Ammon's horn (tissue), 1 donor: ENCODE data around the gene NEDD9.

ENCODE experiments used
- DNase-seq: peaks from one replicate; pipeline ENCODE4 v3.0.0-alpha.2; 2016; ENCODE audit warnings: low spot score

NEDD9 gene

DNA sequence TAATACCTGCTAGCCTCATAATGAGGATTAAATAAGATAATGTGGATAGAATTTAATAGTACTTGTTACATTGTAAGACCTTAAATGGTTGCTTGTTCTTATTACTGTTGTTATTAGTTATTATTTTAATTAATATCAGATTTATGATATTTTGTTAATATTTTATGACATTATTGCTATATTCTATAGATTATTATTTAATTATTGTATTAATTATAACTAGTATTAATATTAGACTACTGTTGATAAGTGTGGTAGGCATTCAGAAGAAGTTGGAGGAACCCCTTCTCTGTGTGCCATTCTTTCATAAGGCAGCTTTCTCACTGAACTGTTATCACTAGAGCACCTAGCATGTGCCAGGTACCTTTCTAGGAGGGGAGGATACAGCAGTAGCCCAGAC is 2.6 kb upstream of the NEDD9 start:
- DNase-seq, result no peak

DNA sequence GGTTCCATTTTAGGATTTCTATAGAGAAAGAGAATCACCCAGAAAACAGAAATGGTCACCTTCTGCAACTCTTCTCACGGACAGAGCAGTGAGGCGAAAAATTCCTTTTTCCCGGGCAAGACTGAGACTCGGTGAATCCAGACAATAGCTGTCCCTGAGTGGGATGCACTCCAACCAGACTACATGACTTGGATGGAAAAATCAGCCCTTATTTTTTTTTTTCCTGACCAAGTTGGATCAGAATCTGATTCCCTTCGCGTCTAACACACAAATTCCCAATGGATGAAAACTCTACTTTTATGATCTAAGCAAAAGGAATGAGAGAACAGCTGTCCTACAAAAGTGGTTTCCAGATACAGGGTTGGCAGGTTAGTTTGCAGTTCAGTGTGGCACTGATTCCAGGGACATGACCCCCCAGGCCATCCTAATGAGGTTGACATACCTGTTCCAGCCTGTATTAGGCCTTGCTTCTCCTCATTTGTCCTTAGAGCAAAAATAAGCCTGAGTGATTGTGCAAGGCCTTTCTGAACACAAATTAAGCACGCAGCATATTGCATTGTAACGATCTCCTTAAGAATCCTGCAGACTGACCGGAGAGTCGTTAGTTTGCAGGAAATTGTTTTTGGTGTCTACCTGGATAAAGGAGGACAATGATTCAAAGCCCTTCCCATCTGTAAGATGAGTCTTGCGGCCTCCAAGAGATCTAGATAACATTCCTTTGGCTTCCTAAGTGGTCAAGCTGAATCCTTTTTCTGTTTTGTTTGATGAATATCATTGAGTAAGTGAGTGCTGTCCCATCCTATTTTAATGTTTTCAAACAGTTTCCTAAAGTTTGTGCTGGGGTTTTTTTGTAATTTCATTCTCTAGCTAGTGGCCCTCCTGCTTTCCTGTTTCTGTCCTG is 1.5 kb upstream of the NEDD9 start:
- no peak for DNase-seq

DNA sequence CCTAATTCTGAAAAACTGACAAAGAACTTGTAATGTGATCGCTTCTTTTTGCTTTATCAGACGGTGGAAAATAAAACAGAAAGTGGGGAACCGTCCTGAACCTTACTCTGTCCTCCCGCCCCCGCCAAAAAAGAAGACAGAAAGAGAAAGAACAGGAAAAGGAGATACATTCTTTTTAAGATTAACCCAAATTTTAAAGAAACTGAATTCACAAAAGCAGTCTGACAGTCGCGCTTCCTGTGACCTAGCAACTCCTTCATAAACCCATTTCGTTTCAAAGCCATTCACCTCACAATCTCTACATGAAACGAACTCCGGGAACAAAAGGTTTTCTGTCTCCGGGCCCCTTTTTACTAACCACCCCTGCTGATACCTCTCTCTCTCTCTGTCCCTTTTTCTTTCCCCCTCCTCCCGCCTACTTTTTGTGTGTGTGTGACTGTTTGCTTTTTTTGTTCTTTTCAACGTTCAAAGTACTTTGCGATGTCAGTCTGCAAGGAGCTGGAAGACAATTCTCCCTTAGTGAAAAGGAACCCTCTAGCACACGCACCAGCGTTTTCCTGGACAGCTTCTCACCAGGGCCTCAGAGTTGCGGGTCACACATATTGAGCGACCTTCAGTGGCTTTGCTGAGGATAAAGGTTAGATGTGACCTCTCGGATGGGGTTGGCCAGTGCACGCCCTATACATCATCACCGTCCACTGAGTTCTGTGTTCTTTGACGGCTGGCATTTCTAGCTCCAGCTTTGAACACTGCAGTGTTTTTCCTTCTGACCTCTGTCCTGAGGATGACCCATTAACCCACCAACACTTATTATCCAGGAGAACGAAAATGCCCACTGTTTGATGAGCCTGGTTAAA is 530 bp upstream of the NEDD9 start:
- no peak for DNase-seq

DNA sequence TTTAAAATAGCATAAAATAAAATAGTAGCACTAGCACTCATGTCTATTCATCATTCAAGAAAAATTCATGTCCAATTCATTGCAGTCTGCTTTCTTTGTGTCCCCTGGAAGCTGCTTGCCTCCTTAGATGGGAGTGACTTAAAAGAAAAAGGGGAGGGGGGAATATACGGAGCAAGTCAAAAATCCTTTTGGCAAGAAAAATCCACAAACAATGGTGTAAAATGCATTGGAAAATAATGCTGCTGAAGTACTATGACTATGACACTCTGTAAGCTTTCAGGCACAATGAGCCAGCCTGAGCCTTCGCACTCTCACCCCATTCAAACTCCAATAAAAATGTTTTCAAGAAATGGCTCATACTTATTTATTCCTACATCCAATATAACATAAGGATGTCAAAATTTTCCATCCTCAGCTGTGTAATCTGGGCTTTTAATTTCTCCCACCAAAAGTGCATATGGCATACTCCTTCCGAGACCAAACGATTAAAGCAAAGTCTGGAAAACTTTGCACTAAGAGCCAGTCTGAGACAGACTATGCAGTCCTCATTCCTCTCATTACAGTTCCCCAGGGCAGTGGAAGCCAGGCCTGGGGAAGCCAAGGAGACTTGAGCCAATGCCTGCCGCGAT is 790 bp downstream of the NEDD9 start:
- peak; percentile 78 for DNase-seq

DNA sequence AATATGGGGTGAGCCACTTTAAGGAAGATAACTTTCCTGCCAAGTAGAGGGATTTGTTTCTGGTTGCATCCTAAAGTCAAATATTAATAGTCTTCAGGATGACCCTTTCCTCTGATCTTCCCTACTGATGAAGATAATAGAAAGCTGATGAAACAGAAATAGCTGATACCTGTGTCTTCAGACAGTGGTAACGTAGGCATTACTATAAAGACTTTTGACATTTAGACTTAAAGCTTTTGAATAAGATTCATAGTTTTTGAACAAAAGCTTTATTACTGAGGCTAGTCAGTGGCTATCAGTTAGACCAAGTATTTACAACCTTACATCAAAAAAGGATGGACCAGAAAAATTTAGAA is 1.4 kb downstream of the NEDD9 start:
- no peak for DNase-seq

DNA sequence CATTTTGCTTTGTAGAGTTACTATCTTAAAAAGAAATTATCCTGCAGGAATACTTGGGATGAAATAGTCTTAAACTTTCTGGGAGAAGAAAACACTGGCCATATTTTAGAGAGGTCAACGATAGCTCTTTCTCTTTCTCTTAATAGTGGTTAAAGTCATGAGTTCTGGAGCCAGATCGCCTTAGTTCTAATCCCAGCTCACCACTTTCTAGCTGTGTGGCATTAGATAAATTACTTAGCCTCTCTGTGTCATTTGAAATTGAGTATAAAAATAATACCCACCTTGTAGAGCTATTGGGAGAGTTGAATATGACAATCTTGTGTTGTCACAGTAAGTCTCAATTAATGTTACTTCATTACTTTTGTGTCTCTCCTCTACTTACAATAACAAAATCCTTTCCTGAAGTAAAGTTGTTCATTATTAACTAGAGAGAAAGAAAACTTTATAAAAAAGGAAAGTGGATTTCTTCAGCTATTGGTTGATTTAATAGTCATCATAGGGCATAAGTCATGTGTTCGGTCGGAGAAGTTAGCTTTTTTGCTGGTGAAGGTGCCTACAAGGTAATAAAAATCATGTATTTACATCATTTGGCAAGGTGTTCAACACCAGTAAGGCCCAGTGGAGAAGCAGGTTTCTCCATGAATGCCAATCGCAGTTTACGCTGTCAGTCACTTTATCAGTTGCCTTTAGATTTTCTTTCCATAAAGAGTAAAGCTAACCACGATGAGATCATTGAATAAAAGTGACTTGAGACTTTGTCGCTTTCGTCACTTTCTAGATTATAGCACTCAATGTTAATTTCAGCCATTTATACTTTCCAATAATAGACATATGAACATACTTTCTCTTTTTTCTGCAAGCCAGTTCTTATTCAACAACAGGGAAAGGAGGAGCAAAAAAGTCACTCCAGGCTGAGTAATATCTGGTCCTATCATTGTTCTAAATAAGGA is 2.0 kb downstream of the NEDD9 start:
- no peak for DNase-seq

DNA sequence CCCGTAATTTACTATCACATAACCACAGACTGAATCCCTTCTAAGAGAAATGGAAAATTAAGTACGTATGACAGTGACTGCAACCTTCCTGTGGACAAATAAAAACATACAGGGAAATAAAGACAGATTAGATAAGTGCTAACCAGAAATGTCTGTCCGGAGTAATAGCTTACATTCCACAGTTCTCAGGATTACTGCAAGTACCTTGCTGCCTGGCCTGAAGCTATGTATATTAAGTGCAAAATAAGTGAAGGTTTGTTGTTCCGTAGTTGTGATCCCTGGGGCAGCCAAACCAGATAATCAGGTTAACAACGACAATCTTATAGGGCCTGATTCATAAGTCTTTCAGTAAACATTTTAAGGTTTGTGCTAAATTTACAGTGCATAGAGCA is 2.8 kb downstream of the NEDD9 start:
- no peak for DNase-seq

DNA sequence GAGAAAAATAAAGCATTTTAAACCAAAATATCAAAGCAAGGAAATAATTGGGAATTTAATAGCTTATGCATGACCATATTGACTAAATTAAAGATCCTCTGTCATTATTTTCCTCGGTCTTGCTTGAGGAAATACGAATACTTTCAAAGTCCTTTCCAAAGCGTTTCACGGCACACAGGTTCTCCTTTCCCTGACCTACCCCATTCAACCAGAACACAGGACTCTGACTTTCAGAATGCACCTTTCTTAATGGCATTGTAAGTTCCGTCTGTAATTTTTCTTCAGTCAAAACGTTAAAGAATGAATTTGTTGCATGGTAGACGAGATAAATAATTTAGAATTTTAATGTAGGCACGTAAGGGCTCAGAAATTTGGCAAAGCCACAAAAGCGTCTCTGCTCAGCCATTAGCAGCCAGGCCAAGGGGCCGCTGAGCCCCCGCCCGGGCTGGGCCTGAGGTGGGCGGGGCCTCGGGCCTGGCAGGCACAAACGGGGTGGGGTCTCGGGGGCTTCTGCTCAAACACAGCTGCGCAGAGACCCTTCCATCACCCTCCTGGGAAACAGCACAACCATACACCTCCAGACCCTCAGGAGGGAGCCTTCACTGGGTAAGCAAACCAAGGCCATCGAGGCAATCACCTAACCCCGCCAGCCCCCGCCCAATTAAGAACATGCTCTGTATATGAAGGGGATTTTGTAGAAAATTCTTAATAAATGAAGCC is 3.4 kb downstream of the NEDD9 start:
- no peak for DNase-seq

DNA sequence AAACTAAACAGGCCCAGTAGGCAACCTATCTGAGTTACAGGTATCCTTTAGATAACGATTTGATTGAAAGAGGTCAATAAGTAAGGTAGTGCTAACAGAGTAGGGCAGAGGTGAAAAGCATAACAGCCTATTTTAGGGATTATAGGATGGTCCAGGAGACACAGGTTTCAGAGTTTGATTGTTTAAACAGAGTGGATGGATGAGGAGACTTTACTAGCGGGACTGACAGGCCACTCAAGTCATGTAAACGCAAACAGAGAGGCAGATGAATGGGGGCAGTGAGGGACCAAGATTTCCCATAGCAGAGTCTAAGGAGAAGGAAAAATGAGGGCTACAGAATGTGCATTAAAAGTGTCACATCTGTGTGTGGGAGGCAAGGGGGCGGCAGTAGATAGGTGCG is 4.8 kb downstream of the NEDD9 start:
- DNase-seq, result no peak

DNA sequence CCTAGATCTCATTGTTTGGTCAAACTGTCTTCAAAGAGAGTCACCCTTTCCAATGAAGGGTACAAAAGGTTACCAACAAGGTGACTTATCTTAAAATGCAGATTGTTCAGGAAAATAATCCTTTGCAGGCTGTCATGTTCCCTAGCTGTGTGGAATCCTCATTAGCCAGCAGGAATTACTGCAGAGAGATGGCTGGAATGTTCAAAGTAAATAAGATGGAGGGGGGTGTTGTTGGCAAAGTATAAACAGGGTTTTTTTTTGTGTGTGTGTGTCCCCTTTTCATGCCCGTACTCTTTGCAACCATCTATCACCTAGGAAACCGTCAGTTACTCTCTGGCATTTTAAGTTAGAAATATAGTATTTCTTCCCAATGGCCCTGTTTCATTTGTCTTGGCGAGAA is 6.5 kb downstream of the NEDD9 start:
- DNase-seq, result no peak

DNA sequence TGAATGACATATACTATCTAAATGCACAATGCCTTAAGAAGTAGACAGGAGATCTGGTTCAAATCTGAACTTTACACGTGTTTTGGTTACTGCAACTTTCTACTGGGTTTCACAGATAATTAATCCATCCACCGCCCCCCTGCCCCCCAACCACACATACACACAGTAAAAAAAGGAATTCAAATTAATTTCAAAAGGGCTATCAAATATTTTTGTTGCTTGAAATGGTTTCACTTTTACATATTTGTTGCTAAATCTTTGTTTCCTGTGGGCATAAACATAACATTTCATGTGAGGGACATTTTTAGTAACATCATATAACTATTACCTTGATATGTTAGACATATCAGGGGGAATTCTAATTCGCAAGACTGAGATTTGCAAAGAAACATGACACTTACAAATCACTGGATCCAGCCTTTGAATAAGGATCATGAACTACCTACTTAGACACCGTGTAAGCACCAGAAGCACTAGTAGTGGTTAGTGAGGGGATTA is 7.5 kb downstream of the NEDD9 start:
- no peak for DNase-seq

DNA sequence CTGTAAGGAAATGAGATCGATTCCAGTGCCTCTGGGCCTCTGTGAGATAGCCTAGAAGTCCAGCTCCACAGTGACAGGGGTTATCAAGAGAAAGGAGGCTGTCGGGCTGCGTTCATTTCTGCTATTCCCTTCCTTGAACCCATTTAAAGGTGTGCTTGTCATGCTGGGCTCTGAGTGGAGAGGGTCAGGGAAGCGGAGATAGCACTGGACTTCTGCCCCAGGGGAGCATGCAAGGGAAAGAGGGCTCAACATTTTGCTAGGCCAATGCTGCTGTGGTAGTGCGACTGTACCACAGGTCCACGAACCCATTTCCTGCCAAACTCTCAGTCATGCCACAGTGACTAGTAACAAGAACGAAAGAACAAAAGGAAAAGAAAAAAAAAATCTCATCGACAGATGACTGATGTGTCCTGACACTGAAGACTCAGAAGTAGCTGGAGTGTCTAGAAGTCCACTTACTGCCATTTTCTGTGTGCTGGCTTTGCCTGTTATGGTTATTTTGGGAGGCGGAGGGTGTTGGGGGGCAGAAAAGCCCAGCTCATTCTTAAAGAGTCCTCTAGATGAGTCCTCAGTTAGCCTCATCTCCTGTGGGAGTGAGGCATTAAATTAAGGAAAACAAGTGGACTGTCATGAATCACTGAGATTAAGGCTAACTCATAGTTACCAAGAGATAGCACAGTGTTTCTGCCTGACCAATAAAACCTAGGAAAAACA is 8.1 kb downstream of the NEDD9 start:
- DNase-seq, result no peak

DNA sequence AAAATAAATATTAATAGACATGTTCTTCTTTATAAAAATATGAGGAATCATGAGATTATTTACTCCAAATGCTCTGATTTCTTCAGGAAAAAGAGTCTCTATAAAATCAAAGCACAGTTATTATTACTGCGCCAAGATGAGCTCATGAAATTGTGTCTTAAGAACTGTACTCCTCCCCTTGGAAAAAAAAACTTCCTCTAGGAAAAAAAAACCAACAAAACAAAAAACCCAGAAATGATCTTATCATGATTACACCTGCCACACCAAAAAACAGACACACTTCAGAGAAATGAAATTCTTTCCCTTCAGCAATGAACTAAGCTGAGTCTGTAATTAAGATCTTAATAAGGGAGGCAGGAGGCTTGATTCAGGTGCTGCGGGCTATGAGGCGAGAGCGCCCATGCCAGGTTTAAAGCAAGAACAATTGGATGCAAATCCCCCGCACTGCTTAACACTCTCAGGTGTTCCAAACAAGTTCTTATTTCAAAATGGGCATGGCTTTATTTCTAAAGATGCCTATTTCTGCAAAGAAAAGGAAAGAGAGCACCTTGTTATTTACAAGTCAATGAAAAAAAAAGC is 9.1 kb downstream of the NEDD9 start:
- no peak for DNase-seq

DNA sequence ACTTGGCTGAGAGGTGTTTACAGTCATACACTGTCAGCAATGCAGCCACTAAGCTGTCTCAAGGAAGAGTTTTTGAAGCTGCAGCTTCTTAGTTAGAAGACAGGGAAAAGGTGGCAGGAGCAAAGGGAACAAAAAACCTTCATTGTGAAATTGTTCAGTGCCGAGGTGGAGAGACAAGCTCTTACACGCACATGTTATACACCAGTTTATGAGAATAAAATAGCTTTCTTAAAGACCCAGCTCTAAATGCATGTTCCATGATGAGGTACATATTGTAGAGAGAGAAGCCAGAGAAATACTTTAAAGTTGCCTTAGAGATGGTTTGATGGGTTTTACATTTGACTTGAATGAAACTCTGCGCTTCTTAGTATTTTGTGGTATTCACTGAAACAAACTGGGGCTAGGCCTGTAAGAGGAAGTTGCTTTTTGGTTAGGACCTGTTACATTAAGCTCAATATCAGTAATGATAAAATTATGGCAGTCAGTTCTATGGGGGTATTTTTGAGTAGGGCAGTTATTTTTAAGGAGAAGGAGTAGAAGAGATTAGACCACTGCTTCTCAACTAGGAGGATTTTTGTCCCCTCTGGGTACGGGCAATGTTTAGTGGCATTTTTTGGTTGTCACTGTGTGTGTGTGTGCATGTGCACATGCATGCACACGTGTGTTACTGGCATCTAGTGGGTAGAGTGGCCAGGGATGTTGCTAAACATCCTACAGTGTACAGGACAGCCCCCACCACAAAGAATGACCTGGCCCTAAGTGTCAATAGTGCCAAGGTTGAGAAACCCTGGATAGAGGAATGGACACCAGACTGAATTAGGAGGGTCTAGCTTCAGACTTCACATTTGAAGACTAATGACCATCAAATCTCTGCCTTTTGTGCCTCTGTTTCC is 9.8 kb downstream of the NEDD9 start:
- no peak for DNase-seq

DNA sequence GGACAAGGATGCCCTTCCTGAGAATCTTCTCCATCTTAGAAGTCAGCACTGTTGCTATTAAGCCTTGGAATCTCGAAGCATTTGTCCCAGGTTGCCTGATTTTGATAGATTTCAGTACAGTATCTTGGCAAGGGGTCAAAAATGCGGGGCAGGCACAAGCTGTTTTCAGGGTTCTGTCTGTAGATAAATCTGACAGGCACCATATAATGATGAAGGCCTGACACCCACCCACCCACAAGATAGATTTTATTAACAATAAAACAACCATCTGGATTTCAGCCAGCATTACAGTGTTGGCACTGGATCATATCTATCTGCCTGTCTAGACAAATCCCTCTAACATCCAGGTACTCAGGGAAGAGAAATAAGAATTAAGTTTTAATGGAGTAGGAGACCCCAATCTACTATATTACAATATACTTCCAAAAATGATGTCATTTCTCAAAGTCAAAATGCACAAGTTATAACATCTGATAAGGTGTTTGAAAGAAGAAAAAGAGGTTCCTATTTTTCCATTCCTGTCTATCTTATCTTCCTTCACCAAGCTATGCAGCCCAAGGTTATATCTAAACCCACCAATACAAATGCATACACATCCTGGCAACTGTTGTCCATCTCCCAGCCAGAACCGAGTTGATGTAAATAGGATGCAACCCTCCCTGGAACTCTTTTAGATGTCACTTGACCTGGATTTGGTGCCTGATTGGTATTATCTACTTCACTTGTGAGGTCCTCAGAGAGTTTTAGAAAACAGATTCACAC is 10.7 kb downstream of the NEDD9 start:
- no peak for DNase-seq

DNA sequence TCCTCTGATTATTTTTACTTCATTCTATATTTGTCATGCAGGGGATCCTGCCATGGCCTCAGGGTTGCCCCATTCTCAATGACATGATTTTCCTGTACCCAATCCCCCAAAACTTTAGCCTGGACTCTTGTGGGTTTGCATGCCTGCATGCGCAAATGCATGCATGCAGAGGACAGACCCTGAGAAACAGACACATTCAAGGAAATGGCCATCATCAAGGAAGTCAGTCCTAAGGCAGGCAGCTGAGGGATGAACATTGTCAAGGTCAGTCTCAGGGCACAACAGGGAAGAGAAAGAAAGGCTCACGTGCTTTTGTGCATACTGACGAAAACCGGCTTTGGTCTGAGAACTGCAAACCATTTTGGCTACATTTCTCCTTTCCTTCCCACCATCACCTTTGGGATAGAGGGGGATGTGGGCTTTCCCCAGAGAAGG is 13.1 kb downstream of the NEDD9 start:
- DNase-seq, result no peak

DNA sequence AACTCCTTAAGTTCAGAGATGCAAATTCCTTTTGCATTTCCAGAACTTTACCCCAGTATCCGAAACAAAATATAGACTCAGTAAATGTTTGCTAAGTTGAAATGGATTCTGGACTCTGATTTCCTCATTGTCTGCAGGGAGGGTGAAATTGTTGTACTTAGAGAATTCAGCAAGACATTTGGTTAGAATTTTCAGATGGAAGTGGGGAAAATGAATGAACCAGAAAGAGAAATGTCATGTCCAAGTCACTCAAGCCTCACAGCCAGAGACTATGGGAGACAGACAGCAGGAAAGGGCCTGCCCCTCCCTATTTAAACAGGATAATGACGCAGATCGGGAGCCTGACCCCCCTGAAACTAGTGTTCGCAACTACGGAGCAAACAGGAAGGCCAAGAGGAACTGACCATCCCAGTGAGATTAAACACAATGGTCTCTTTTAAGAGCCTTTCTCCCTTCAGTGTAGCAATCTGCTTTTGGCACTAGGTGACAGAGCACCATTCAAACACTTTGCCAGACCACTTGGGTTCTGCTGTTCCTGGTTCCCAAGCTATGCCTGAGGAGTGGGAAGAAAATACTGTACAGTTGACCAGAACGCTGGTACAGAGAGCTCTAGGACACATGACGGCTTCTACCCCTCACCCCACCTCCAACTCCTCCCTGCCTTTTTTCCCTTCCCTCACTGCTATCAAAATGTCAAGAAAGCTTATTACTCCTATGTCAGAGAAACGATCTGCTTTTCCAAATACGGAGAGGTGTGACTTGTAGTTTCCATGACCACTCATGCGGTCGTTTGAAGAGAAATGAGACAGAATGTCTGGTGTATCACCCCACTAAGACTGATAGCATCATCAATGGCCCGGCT is 13.7 kb downstream of the NEDD9 start:
- peak; percentile 67 for DNase-seq
